Osteocyte (in vitro differentiated cells): ENCODE data around the gene CYP26B1. TPM values are rescaled to one million over a fixed set of nuclear protein-coding genes. Genes with fewer than 3 reads are reported as not detected.

Source experiments
- DNase-seq: peaks from one replicate; pipeline ENCODE4 v3.0.0; 2021; ENCODE audit warnings: mixed read lengths; ENCODE audit not compliant: unreplicated experiment; ENCODE audit errors: extremely low spot score
- H3K27ac Mint-ChIP-seq: one replicate; pipeline ENCODE4 v1.8.0; 2021; ENCODE audit warnings: mild to moderate bottlenecking, mixed read lengths; ENCODE audit not compliant: unreplicated experiment
- H3K27me3 Mint-ChIP-seq: one replicate; pipeline ENCODE4 v1.8.0; 2021; ENCODE audit warnings: mixed read lengths; ENCODE audit not compliant: unreplicated experiment
- H3K36me3 Mint-ChIP-seq: one replicate; pipeline ENCODE4 v1.8.0; 2021; ENCODE audit warnings: mixed read lengths; ENCODE audit not compliant: unreplicated experiment
- H3K4me1 Mint-ChIP-seq: one replicate; pipeline ENCODE4 v1.8.0; 2021; ENCODE audit warnings: mixed read lengths; ENCODE audit not compliant: unreplicated experiment
- H3K4me3 Mint-ChIP-seq: one replicate; pipeline ENCODE4 v1.8.0; 2021; ENCODE audit warnings: mild to moderate bottlenecking, moderate library complexity, mixed read lengths; ENCODE audit not compliant: unreplicated experiment
- H3K9me3 Mint-ChIP-seq: one replicate; pipeline ENCODE4 v1.8.0; 2021; ENCODE audit warnings: mixed read lengths; ENCODE audit not compliant: unreplicated experiment
- total RNA-seq: library from RNA; stranded (reverse); gene quantifications from 2 replicates; pipeline ENCODE4 v1.2.1, GENCODE V29; 2021
- TF ChIP-seq, protein P1 (sequence below): fragments of 200-600 bp; sonication (generic); IDR thresholded peaks from 2 replicates; pipeline ENCODE4 v1.5.0; 2021; ENCODE audit warnings: antibody characterized with exemption, mild to moderate bottlenecking, moderate library complexity

Gene CYP26B1
- total RNA-seq, 1 donor from 2014 or later: 1.3 TPM

DNA sequence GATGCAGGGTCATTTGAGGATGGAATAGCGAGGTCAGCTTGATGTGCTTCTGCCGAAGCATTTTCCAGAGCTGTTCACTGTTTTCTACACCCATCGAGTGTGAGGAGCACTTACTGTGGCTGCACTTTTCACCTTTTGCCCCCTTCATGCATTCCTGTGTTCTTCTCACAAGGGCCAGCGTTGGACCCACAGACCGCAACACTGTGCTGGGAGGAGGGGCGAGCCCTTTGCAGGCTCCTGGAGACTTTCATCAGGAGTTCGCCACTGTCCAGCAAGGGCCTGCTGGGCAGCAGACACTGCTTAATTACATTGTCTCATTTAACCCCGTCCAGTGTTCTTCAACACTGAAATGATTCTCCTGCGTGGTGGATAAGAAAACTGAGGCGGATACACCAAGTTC lies 29.9 kb downstream of the CYP26B1 start:
- Mint-ChIP-seq H3K27ac (no peak overlapping the region), H3K9me3 (peaks cover 11% of the 10 kb centered on the region), H3K4me1 (peaks cover 33% of the 10 kb centered on the region), H3K4me3 (no peak overlapping the region), H3K27me3 (peaks cover 8% of the 10 kb centered on the region), H3K36me3 (no peaks in the 10 kb centered on the region)
- TF ChIP-seq, protein P1, sequence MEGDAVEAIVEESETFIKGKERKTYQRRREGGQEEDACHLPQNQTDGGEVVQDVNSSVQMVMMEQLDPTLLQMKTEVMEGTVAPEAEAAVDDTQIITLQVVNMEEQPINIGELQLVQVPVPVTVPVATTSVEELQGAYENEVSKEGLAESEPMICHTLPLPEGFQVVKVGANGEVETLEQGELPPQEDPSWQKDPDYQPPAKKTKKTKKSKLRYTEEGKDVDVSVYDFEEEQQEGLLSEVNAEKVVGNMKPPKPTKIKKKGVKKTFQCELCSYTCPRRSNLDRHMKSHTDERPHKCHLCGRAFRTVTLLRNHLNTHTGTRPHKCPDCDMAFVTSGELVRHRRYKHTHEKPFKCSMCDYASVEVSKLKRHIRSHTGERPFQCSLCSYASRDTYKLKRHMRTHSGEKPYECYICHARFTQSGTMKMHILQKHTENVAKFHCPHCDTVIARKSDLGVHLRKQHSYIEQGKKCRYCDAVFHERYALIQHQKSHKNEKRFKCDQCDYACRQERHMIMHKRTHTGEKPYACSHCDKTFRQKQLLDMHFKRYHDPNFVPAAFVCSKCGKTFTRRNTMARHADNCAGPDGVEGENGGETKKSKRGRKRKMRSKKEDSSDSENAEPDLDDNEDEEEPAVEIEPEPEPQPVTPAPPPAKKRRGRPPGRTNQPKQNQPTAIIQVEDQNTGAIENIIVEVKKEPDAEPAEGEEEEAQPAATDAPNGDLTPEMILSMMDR: no peak
- no peak for DNase-seq

DNA sequence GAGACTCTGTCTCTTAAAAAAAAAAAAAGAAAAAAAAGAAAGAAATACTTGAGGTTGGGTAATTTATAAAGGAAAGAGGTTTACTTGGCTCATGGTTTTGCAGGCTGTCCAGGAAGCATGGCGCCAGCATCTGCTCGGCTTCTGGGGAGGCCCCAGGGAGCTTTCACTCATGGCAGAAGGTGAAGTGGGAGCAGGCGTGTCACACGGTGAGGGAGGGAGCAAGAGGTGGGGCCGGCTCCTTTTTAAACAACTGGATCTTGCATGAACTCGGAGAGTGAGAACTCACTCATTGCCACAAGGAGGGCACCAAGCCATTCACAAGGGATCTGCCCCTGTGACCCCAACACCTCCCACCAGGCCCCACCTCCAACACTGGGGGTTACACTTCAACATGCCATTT lies 30.6 kb downstream of the CYP26B1 start:
- peaks cover 40% of the 10 kb centered on the region for H3K4me1 Mint-ChIP-seq
- H3K4me3 Mint-ChIP-seq: no peak overlapping the region
- H3K9me3 Mint-ChIP-seq: peaks cover 5% of the 10 kb centered on the region
- TF ChIP-seq, protein P1: no peak
- no peak overlapping the region for H3K27ac Mint-ChIP-seq
- peaks cover 2% of the 10 kb centered on the region for H3K27me3 Mint-ChIP-seq
- H3K36me3 Mint-ChIP-seq: no peaks in the 10 kb centered on the region
- no peak for DNase-seq

DNA sequence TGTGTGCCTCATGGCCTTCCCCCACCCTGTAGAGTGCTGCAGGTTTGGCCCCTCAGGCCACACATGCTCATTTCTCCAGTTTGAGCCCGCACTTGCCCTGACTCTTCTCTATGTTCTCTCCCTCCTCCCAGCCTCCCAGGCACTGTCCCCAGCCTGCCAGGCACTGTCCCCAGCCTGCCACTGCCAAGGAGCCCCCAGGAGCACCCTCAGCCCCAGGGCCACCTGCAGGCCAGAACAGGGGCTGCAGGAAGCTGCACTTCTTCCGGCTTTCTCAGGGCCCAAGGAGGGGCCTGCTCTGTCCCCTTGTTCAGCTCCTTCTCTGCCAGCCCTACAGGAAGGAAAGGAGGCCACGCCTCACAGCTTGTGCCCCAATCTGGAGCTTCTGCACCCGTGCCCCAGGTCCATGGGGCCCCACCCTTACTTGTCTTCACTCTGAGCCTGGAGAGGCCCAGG lies 31.6 kb downstream of the CYP26B1 start:
- Mint-ChIP-seq H3K36me3 (no peaks in the 10 kb centered on the region), H3K4me3 (no peak overlapping the region)

DNA sequence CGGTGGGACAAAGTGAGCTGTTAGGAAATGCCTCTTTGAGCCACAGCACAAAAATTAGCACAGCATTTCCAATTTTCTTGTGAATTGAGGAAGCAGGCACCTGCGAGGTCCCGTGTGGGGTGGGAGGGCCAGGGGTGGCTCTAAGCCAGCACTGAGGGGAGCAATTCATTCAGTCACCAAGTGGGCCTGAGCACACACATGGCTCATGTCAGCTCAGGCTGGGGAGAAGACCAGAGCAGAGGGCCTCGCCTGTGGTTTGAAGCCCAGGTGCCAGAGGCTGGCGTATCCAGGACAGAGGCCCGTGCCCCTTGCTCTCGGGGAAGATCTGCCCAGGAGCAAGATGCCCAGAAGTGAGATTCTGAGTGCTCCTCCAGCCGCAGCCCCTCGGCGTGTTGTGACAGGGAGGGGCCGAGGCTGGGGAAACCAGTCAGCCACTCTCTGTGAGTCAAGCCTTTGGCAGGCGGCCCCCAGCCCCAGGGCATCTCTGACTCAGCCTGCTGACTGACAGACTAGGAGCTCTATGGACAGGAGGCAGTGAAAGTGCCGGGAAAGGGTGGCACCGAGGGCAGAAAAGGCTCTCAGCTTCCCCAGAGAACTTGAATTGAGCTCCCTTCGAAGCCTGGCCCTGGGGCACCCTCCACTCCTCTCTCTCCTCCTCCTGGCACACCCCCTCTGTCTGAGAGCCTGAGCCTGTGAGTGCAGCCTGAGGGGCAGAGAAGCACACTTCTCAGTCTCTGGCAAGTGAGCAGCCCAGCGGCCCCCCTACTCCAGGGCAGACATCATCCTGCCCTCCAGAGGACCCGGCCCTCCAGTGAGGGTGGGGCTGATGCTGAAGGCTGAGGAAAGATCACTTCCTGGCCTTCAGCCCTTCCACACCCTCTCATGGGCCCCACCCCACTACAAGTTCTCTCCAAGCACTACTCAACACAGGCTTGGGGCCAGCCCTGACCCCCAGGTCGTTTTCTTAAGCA lies 32.3 kb downstream of the CYP26B1 start:
- Mint-ChIP-seq H3K4me3 (no peak overlapping the region), H3K4me1 (peaks cover 40% of the 10 kb centered on the region), H3K27me3 (peaks cover 2% of the 10 kb centered on the region), H3K27ac (peak overlapping the region; percentile 93), H3K36me3 (no peaks in the 10 kb centered on the region), H3K9me3 (no peaks in the 10 kb centered on the region)
- DNase-seq: peak; percentile 99
- TF ChIP-seq, protein P1: no peak

More for the DNA sequence above, 31.6 kb downstream of the CYP26B1 start:
- H3K4me1 Mint-ChIP-seq: peaks cover 40% of the 10 kb centered on the region
- peak overlapping the region; percentile 93 for H3K27ac Mint-ChIP-seq
- DNase-seq: no peak
- H3K9me3 Mint-ChIP-seq: no peaks in the 10 kb centered on the region
- TF ChIP-seq, protein P1: peak; percentile 47
- H3K27me3 Mint-ChIP-seq: peaks cover 2% of the 10 kb centered on the region

DNA sequence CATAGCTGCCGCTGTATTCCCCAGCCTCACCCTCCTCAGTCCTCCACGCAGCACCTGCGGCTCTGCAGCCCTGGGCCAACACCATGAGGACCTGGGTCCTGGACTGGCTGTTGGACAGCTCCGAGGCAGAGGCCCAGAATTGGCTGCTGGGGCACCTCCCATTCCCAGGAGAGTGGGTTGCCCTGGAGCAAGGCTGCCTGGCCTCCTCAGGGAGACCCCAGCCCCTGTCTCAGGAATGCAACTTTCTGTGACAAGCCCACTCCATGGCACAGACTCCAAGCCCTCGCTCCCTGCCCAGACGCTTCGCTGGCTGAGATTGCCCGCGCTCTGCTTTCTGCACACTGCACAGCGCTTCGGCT lies 33.0 kb downstream of the CYP26B1 start:
- DNase-seq: no peak
- TF ChIP-seq, protein P1: no peak
- no peaks in the 10 kb centered on the region for H3K9me3 Mint-ChIP-seq

More for the DNA sequence above, 33.0 kb downstream of the CYP26B1 start:
- peak overlapping the region; percentile 93 for H3K27ac Mint-ChIP-seq
- H3K4me3 Mint-ChIP-seq: no peak overlapping the region
- peaks cover under 1% of the 10 kb centered on the region for H3K27me3 Mint-ChIP-seq
- H3K36me3 Mint-ChIP-seq: no peaks in the 10 kb centered on the region
- peaks cover 40% of the 10 kb centered on the region for H3K4me1 Mint-ChIP-seq
